ENCODE measurements around the gene SCRN1.

DNA sequence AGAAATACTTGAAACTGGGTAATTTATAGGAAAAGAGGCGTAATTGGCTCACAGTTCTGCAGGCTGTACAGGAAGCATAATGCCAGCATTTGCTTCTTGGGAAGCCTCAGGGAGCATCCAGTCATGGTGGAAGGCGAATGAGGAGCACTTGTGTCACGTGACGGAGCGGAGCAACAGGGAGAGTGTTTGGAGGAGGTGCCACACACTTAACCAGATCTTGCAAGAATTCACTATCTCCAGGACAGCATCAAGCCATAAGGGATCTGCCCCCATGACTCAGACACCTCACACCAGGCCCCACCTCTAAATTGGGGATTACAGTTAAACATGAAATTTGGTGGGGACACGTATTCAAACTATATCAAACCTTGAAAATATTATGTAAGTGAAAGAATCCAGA lies 94.0 kb downstream of the SCRN1 start:
- TF ChIP-seq, protein P1, sequence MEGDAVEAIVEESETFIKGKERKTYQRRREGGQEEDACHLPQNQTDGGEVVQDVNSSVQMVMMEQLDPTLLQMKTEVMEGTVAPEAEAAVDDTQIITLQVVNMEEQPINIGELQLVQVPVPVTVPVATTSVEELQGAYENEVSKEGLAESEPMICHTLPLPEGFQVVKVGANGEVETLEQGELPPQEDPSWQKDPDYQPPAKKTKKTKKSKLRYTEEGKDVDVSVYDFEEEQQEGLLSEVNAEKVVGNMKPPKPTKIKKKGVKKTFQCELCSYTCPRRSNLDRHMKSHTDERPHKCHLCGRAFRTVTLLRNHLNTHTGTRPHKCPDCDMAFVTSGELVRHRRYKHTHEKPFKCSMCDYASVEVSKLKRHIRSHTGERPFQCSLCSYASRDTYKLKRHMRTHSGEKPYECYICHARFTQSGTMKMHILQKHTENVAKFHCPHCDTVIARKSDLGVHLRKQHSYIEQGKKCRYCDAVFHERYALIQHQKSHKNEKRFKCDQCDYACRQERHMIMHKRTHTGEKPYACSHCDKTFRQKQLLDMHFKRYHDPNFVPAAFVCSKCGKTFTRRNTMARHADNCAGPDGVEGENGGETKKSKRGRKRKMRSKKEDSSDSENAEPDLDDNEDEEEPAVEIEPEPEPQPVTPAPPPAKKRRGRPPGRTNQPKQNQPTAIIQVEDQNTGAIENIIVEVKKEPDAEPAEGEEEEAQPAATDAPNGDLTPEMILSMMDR (conservative IDR thresholded peaks at IDR 0.05; ENCODE audit: low read length): no peak
- no peak for TF ChIP-seq EZH2phosphoT487 (IDR thresholded peaks at IDR 0.05; ENCODE audit: borderline replicate concordance, low read depth, low read length)

Data from OCI-LY7 (cell line).